GM12878 (cell line): ENCODE measurements around the gene NPEPPS.
"Not testable (repeated sequence)": the region's sequence is repeated elsewhere in the genome, so short reads cannot be mapped to it uniquely, and the experiment has no call there.

Experiments used
- BCL3 ChIP-seq: IDR thresholded peaks from 2 replicates; pipeline ENCODE4 v1.6.1; 2011; ENCODE audit warnings: borderline replicate concordance, low read depth, mild to moderate bottlenecking, moderate library complexity, low read length; ENCODE audit not compliant: insufficient read depth, poor library complexity, severe bottlenecking
- BCLAF1 ChIP-seq: fragments of 450-650 bp; IDR thresholded peaks from 2 replicates; pipeline ENCODE4 v1.6.1; 2017; ENCODE audit warnings: antibody characterized with exemption, mild to moderate bottlenecking, moderate library complexity
- CTCF ChIP-seq, 3 experiments: IDR thresholded peaks in 2 of 3; conservative IDR thresholded peaks in 1 of 3; 2 replicates each; pipeline ENCODE4 v1.5.1; 2011; ENCODE audit warnings: low read depth in 3 of 3, low read length in 3 of 3, mild to moderate bottlenecking in 3 of 3, control low read depth in 2 of 3, moderate library complexity in 2 of 3, inconsistent platforms in 1 of 3, mixed read lengths in 1 of 3; ENCODE audit not compliant: control insufficient read depth in 2 of 3, insufficient read depth in 1 of 3; ENCODE audit errors: extremely low read depth in 1 of 3
- ELK1 ChIP-seq: IDR thresholded peaks from 2 replicates; pipeline ENCODE4 v1.6.1; 2012; ENCODE audit warnings: low read depth, low read length, improper control_type of control experiment
- GABPA ChIP-seq: IDR thresholded peaks from 2 replicates; pipeline ENCODE4 v1.6.1; 2014; ENCODE audit warnings: antibody characterized with exemption, low read depth, mild to moderate bottlenecking, inconsistent platforms
- JUND ChIP-seq: IDR thresholded peaks from 2 replicates; pipeline ENCODE4 v1.6.1; 2012; ENCODE audit warnings: low read depth, mild to moderate bottlenecking, low read length, improper control_type of control experiment, moderate library complexity
- MEF2B ChIP-seq: fragments of 450-650 bp; IDR thresholded peaks from 2 replicates; pipeline ENCODE4 v1.6.1; 2018; ENCODE audit warnings: mild to moderate bottlenecking, moderate library complexity; ENCODE audit not compliant: partially characterized antibody, poor library complexity, severe bottlenecking
- MYC ChIP-seq: IDR thresholded peaks from 2 replicates; pipeline ENCODE4 v1.6.1; 2011; ENCODE audit warnings: mild to moderate bottlenecking, low read length, moderate library complexity, inconsistent platforms; ENCODE audit not compliant: insufficient read depth, insufficient replicate concordance, insufficient read length, severe bottlenecking
- POLR2AphosphoS5 ChIP-seq: IDR thresholded peaks from 2 replicates; pipeline ENCODE4 v1.6.1; 2011; ENCODE audit warnings: mild to moderate bottlenecking, low read length, inconsistent platforms
- TARDBP ChIP-seq: IDR thresholded peaks from 2 replicates; pipeline ENCODE4 v1.6.1; 2016; ENCODE audit warnings: borderline replicate concordance
- USF2 ChIP-seq: IDR thresholded peaks from 2 replicates; pipeline ENCODE4 v1.6.1; 2011; ENCODE audit warnings: low read depth, low read length, improper control_type of control experiment, borderline replicate concordance
- ZNF687 ChIP-seq: fragments of 450-650 bp; IDR thresholded peaks from 2 replicates; pipeline ENCODE4 v1.6.1; 2017; ENCODE audit warnings: mild to moderate bottlenecking, moderate library complexity

GRCh38 chr17:47530557-47531232 is at the start of gene NPEPPS:
- TF ChIP-seq ZNF687; GABPA; MYC; CTCF (IDR thresholded peaks at IDR 0.05 in 2 of 3, conservative IDR thresholded peaks at IDR 0.05 in 1 of 3; ENCODE audit: control insufficient read depth in 2 of 3, extremely low read depth in 1 of 3, insufficient read depth in 1 of 3, low read depth in 3 of 3, low read length in 3 of 3); BCLAF1; MEF2B; BCL3; JUND; POLR2AphosphoS5; USF2; TARDBP; ELK1: not testable (repeated sequence)
